Ramos (cell line): ENCODE results near the gene SNX11.

Experiments used
- in situ Hi-C: fragments of 300-500 bp; cut with MboI; formaldehyde crosslinking; loops from one replicate; pipeline ENCODE4 v1.14.3; 2022; ENCODE audit warnings: low sequenced_read_pairs; ENCODE audit not compliant: unreplicated experiment

The SNX11 gene

DNA sequence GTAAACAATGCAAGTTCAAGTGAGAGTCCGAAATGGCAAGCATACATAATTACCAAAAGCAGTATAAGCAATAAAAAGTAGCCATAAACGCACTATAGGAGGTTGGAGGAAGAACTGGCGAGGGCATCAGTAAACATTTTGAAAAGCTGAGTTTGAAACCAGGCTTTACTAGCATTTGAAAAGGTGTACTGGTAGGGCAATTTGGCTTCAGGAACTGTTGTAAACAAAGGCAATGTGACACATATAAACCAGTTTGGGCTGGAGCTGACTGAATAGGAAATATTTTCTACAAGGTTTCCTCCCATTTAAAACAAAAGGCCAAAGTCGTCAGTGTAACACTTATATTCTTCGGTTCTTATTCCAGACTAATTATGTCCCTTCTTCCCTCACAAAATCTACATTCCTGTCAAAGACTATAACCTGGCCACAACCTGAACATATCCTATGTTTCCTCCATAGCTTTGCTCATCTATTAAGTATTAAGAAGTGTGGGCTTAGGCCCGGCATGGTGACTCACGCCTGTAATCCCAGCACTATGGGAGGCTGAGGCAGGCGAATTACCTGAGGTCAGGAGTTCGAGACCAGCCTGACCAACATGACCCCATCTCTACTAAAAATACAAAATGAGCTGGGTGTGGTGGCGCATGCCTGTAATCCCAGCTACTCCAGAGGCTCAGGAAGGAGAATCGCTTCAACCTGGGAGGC is 14.1 kb upstream of the SNX11 start:
- in situ Hi-C loops = no loop called here

GRCh38 chr17:48095611-48096010 is 12.0 kb upstream of the SNX11 start:
- in situ Hi-C loops = no loop called here

DNA sequence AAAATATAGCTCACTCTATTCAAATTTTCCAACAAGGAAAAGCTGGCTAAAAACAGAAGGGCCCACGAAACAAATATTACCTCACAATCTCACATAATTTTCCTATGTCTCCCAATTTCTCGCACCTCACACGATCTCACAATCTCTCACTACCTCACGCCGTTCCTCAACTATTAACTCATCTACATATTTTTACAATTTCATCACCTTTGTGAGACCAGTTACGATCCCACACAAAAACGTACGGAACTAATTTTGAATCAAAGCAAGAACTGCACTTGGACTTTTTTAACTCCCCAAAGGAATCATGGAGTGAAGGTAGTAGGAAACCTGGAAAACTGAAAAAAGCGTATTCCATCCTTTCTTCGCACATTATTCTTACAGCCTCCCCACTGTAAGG is 7.4 kb upstream of the SNX11 start:
- in situ Hi-C loops = no loop called here

DNA sequence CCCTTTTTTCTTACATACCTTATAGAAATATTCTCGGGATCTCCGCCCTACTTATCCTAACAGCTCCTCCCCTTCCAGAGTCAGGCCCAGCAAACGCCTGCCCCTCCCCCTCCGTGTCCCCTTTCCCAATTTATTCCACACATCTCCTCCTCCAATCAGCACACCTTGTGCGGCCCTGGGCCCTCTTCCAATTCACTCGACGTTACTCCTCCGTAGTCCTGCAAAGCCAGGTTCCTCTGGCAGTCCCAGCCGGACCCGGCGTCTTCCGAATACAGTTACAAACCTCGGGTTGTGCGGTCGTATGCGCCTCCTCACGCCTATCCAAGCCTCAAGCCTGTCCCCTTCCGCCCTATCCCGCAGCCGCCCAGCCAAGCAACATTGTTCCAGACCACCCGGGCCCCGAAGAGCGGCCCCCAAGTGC is 7.0 kb upstream of the SNX11 start:
- in situ Hi-C loops = no loop called here

DNA sequence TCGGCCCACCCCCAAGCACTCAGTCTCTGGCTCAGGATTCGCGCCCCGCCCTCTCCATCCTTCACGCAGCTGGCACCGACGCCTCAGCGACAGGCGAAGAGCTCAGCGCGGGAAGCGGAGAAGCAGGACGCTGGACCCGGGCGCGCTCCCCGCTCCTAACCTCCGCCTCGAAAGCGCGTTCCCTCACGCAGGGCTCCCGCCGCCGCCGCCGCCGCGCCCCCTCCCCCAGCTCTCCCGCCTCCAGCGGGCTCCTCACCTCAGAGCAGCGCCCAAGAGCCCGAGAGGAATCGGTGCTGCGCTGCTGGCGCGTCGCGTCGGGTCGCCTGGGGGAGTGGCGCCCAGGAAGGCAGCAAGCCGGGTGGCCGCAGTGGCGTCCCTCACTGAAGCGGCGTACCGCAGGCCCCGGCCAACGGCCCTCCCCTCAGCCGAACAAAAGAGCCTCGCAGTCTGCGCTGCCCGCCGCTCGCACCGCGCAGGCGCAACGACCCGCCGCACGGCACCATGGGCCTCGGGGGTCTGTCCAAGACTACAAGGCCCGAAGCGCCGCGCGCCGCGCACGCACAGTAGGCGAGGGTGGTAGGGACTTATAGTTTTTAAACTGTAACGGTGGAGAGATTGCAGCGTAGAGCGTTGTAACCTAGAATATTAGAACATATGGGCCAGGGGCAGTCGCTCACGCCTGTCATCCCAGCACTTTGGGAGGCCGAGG is 6.4 kb upstream of the SNX11 start, which contains the start of gene CBX1:
Gene CBX1, minus strand, starts transcription at position 467 of the 709 bp plus-strand sequence. CDS start 24,474 bp downstream, outside the sequence.
- in situ Hi-C loops = no loop called here

DNA sequence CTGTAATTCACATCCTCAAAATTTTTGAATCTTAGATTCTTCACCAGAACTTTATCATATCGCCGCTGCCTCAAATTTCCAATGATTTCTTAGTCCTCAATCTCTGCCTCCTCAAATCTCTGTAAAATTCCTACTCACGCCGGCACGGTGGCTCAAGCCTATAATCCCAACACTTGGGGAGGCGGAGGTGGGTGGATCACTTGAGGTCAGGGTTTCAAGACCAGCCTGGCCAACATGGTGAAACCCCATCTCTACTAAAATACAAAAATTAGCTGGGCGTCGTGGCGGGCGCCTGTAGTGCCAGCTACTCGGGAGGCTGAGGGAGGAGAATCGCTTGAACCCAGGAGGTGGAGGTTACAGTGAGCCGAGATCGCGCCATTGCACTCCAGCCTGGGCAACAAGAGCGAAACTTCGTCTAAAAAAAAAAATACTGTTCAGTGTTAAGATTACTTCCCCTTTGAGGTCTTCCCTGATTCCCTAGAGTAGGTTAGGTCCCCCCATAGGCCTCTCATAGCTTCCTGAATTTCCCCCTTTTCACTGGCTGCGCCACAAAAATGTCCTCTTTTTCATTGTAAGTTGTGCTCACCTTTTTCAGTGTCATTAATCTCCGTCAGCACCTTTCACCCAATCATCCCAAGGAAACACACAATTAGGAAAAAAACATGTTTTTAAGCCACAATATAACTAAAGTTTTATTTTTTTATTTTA is 5.4 kb upstream of the SNX11 start:
- in situ Hi-C loops = no loop called here

DNA sequence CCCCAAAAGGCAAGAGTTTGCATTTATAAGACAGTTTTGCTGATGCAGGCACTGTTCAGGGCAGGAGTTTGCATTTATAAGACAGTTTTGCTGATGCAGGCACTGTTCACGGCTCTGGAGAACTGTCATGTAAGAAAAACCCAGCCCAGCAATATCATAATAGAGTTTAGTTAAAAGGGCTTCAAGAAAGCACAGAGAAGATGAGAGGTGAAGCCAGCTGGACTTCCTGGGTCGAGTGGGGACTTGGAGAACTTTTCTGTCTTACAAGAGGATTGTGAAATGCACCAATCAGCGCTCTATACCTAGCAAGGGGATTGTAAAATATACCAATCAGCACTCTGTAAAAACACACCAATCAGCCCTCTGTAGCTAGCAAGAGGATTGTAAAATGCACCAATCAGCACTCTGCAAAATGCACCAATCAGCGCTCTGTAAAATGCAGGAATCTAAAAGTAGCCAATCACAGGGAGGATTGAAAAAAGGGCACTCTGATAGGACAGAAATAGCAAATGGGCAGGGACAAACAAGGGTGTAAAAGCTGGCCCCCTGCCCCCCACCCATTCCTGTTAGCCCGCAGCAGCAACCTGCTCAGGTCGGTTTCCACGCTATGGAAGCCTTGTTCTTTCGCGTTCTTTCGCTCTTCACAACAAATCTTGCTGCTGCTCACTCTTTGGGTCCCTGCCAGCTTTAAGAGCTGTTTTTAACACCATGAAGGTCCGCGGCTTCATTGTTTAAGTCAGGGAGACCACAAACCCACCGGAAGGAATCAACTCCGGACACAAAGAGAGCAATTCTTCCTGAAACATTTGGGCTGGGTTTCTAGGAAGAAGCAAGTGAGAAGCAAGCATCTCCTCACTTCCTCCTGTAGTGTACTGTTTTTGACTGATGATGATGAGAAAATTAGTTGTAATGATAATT is 4.5 kb upstream of the SNX11 start:
- in situ Hi-C loops = no loop called here

DNA sequence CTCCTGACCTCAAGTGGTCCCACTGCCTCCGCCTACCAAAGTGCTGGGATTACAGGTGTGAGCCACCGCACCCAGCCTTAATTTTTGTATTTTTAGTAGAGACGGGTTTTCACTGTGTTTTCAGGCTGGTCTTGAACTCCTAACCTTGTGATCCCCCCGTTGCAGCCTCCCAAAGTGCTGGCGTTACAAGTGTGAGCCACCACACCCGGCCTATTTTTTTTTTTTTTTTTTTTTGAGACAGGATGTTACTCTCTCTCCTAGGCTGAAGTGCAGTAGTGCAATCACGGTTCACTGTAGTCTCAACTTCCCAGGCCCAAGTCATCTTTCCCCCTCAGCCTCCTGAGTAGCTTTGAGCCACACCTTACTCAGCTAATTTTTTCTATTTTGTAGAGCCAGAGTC is 3.1 kb upstream of the SNX11 start:
- in situ Hi-C loops = no loop called here

- in situ Hi-C loops = no loop called here
Observed at GRCh38 chr17:48106802-48107136, 797 bp upstream of the SNX11 start.

- in situ Hi-C loops = no loop called here
Observed at GRCh38 chr17:48110761-48111160, 3.2 kb downstream of the SNX11 start.

- in situ Hi-C loops = no loop called here
Observed at GRCh38 chr17:48111937-48112241, 4.3 kb downstream of the SNX11 start.

DNA sequence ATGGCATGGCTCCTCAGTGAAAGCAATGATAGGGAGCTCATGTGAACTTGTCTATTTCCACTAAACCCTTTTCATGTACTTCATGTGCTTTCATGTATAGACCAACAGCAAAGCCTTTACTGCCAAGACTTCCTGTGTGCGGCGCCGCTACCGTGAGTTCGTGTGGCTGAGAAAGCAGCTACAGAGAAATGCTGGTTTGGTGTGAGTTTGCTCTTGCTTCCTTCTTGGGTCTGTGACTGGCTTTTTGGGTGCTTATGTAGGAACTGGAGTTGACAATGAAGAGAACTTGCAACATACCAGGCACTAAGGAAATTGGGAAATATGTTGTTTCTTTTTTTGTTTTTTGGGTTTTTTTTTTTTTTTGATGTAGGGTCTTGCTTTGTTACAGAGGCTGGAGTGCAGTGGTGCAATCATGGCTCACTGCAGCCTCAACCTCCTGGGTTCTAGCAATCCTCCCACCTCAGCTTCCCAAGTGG is 5.7 kb downstream of the SNX11 start:
- in situ Hi-C loops = no loop called here

DNA sequence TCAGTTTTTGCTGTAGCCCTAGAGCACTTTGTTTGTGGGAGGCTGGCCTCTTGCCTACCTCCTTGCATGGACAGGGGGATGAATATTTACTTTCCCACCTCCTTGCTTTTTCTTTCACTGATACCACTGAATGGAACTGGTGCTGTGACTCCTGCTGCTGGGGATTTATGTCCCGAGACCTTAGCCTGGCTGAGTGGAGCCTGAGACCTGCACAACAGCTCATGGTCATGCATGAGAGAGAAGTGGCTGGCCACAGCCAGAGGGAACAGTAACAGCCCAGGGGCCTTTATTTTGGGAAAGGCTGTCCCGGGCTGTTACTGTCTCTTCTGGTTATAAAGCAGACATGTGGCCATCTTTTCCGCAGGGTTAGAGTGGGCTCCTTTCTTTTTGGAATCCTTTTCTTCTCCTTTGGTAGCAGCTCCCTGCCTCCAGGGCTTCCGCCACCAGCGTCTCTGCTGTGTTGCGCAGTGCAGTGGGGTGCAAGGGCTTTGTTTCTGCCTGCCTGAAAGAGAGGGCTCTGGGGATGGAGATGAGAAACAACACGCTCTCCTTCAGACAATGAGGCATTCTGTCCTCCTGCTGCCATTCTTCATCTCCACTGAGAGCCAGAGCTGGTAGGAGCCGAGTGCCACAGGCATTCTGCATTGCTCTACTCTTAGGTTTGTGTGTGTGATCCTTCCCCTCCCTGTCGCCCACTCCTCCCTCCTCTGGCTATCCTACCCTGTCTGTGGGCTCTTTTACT is 14.5 kb downstream of the SNX11 start:
- in situ Hi-C loops = no loop called here

DNA sequence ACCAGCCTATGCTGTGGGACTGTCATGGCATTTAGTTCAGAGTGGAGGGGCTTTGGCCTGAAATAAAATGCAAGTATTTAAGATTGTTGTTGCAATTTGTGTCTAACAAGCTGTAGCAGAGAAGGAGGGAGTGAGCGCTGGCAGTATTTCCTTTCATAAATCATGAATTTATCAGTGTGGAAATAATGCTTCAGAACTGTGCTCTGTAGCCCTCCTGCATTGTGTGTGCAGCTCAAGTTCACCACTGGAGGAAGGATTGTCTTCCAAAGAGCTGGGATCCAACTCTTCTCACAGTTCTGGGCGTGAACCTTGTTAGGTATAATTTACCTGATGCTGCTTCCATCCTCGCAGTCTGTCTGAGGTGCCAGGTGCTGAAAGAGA is 15.1 kb downstream of the SNX11 start:
- in situ Hi-C loops = no loop called here

DNA sequence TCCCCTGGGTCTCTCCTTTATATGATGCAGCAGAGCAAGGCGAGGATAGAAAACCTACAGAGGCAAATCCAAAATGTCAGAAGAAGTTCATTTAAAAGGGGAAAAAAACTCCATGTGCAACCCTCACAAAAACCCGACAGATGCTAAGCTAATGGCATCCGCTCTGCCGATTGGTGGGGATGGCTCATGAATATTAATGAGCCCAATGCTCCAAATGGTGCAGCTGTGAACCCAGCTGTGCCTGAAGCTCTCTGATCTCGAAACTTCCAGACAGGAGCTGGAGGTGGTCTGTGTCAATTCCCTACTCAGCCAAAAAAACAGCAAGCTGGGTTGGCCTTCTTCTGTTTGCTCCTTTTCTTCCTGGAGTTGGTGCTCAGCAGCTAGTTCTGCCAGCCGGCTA is 15.5 kb downstream of the SNX11 start:
- in situ Hi-C loops = no loop called here

DNA sequence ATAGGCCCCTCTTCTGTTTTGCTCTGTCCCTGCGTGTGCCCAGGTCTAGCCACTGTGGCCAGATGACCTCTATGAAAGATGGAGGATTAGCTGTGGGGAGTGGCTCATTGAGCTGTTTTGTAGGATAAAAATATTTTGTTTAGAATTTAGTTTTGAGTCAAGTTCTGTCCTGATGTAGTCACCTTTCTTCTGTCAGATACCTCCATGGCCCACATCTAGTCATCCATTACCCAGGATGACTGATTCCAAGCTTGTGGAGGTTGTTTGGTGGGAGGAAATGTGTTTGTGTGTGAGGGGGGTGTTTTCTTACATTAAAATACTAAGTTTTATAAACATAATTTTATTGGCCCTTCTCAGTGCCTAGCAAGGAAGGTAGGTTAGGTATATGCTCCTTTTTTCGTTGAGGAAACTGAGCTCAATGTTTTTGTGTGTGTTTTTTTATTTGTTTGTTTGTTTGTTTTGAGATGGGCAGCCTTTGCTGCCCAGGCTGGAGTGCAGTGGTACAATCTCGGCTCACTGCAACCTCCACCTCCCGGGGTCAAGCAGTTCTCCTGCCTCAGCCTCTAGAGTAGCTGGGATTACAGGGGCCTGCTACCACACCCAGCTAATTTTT is 16.3 kb downstream of the SNX11 start:
- in situ Hi-C loops = no loop called here

GRCh38 chr17:48125829-48126531 is 18.4 kb downstream of the SNX11 start:
- in situ Hi-C loops = no loop called here

- in situ Hi-C loops = no loop called here
Observed at GRCh38 chr17:48126532-48126850, 18.9 kb downstream of the SNX11 start.
